Lower leg skin (tissue), 3 donors: ENCODE data around the gene RGP1.

Experiments
- POLR2A ChIP-seq, 2 donors: fragments of 450-650 bp; IDR thresholded peaks; one replicate each; pipeline ENCODE4 v1.6.1; 2016 to 2017; ENCODE audit warnings: antibody characterized with exemption in 2 of 2, mild to moderate bottlenecking in 1 of 2, moderate library complexity in 1 of 2
- TF ChIP-seq, protein P1 (sequence below), 3 donors: fragments of 450-650 bp; IDR thresholded peaks; one replicate each; pipeline ENCODE4 v1.5.1; 2016; ENCODE audit warnings: antibody characterized with exemption in 3 of 3, mild to moderate bottlenecking in 3 of 3, moderate library complexity in 2 of 3

DNA sequence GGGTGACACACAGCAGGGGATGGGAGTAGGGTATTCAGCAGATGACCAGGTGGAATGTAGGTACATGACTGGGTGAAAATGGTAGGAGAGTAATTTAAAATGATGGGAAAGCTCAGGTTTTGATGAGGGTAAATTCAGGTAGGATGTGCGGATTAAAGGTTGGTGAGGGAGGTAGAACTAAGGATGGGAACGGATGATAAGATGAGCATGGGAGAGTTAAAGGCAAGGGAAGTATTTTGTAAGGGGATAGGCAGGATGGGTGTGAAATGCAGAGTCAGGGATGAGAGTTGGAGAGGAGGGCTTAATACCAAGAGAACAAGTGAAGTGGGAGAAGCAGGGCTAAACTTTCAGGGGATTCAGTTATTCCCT, 18.6 kb upstream of the RGP1 start:
- TF ChIP-seq, protein P1, sequence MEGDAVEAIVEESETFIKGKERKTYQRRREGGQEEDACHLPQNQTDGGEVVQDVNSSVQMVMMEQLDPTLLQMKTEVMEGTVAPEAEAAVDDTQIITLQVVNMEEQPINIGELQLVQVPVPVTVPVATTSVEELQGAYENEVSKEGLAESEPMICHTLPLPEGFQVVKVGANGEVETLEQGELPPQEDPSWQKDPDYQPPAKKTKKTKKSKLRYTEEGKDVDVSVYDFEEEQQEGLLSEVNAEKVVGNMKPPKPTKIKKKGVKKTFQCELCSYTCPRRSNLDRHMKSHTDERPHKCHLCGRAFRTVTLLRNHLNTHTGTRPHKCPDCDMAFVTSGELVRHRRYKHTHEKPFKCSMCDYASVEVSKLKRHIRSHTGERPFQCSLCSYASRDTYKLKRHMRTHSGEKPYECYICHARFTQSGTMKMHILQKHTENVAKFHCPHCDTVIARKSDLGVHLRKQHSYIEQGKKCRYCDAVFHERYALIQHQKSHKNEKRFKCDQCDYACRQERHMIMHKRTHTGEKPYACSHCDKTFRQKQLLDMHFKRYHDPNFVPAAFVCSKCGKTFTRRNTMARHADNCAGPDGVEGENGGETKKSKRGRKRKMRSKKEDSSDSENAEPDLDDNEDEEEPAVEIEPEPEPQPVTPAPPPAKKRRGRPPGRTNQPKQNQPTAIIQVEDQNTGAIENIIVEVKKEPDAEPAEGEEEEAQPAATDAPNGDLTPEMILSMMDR (IDR thresholded peaks at IDR 0.05), result no peak
- no peak for TF ChIP-seq POLR2A (IDR thresholded peaks at IDR 0.05)
